GM10847 (cell line): Measurements from ENCODE around the gene DBN1.
A peak's percentile ranks its signal among the peaks of the same experiment; 100 is the strongest.

Experiments
- POLR2A ChIP-seq: IDR thresholded peaks from 2 replicates; pipeline ENCODE4 v1.6.1; 2011; ENCODE audit not compliant: insufficient read length; ENCODE audit errors: extremely low read depth

The DBN1 gene

DNA sequence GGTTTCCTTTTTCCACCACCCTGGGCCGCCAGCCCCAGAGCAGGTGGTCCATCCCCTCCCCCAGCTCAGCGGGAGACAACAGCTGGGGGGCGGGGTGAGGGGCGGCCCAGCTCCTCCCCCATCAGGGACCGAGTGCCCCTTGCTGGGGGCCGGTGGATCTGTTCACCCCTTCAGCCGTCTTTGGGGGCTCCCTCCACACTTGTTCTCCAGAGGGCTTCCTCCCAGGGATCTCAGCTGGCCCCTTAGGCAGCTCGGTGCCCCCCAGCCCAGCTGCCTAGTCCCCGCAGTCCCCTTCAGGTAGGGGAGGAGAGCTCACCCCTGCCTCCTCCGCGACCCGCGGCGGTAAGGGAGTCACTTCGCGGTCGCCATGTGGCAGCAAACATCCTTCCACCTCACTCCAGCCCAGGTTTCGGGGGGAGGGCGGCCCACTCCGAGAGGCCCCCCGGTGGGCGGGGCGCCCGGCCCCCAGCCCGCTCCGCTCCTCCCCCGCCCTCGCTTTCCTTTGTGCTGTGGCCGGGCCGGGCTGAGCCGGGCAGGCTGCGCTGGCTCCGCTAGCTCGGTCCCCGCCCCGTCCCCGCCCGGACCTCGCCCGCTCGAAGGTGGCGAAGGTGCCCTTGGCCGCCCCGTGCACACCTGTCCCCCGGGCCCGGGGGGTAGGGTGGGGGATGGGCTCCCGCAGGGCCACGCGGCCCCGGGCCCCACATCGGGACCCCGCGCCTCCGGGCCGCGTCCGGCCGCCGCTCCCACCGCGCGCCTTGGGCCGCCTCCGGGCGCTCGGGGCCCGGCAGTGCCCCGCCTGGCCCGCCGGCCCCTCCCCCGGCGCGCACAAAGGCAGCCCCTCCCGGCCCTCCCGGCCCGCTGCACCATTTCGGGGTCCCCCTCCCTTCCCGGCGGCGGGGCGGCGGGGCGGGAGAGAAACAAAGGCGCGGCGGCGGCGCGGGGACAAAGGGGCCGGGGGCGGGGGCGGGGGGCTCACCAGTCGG lies 683 bp downstream of the DBN1 start:
- peak; percentile 21 for TF ChIP-seq POLR2A

DNA sequence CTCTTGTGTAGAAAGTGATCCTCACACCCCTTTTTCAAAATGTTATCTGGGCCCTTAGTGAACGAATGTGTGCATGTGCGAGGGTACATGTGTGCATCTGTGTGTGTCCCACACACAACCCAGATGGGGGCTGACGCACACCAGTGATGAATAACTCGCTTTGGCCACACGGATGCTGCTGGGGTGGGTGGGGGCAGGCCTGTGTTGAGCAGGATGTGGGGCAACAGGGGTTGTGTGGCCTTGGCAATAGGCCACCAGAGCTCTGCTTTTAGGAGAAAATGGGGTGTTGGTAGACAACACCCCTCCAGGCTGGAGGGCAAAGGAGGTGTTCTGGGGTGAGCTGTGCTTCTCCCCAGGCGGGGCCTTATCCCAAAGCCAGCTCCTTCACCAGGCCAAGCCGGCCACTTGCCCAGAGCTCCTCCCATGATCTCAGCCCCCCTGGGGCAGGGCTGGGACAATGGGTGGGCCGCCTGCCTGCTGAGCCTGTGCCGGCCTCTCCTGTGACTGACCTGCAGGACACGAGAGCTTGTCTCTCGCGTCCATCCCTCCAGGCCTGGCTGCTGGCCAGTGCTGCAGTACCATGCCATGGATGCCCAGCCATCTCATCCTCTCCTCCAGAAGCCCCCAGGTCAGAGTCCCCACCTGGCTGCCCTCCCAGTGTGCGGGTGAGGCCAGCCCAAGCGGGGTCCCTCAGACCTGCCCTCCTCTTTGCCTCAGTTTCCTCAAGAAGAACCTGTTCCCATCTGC lies 1.7 kb downstream of the DBN1 start:
- TF ChIP-seq POLR2A = no peak

DNA sequence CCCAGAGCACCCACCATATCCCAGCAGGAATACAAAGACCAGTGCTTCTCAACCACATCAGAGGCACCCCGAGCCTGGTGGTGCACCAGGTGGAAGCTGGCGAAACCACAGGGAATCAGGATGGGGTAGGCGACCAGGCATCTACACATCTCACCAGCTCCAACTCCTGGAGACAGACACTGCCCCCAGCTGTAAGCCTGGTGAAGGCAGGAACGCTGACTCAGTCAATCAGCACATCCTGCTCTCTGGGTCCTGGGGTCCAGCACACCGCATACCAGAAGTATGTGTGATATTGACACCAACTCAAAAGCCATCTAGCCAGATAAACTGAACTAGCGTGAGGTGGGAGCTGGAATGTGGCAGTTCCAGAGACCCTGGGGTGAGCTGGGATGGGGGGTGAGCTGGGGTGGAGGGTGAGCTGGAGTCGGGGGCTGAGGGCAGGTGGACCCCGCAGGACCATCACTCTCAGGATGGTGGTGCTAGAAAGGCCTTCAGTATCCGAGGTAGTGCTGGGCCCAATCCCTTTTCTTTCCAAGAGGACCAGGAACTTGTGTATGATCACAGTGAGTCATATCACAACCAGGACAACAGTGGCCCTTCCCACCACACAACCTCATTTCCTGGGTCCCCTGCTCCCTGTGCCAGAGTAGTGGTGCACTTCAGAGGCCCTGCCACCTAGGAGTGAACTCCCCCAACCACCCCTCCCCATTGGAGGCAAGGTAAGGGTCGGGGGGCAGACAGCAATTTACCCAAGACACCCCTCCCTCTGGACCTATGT lies 2.5 kb downstream of the DBN1 start:
- TF ChIP-seq POLR2A = no peak

DNA sequence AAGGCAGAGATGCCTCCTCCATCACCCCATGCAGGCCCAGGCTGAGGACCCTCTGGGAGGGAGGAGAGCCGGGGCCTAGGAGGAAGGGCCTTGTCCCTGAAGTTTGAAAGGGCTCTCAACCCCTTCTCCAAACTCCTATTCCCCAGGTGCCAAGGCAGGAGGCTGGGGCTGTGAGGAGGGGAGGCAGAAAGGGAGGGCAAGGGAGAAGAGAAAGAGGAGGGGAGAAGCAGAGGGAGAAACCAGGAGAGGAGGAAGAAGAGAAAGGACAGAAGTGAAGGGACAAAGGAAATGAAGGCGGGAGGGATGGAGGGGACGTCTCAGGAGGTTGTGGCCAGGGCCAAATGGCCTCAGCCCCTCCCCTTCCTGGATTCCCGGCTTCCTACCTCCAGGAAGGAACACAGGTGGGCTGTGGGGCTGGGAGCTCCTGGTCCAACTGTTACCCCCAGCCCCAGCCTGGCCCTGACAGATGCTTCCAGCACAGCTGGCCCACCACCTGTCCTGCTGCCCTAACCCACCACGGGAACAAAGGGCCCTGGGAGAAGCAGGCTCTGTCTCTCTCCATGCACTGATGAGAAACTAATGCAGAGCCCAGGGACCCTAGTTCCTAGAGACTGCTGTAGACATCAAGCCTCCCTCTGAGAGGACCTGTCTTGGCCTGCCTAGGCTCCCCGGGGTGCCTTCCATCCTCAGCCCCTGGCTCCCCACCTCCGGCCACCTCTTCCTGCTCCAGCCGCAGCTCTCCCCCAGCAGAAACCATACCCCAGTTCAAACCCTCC lies 3.5 kb downstream of the DBN1 start:
- no peak for TF ChIP-seq POLR2A

DNA sequence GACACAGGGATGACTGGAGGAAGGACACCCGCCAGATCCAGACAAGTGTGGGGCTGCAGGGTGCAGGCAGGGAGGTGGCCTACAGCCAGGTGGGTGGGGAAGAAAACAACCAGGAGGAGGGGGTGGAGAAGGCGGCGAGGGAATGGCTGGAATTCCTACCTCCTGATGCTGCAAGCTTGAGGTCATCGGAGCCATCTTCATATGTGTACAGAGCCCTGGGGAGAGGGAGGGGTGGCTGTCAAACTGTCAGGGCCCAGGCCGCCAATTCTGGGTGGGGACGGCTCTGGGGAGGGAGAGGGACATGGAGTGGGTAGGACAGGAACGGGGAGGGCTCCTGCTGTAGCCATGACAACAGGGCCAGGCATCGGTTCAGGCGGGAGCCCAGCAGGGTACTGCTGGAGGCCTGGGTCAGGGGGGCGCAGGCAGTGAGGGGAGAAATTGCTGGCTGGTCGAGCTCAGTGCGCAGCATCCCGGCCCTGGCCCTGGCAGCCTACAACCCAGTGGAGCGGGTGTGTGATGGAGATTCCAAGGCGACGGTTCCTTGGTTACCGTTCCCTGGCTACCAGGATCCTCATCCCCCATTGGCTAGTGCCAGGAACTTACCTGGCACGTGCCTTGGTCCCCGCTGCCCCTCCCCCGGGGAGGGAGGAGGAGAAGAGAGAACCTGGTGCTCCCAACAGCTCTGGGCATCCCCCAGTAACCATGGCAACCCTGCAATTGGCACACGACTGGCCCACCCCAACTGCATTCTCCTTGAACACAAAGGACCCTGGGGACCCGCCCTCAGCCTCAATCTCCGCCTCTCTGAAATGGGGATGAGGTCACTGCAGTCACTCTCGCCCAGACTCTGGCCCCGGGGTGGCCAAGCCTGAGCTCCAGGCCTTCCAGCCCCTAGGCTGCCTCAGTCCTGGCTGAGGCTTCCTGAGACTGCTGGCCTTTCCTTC lies 4.5 kb downstream of the DBN1 start:
- TF ChIP-seq POLR2A = no peak

DNA sequence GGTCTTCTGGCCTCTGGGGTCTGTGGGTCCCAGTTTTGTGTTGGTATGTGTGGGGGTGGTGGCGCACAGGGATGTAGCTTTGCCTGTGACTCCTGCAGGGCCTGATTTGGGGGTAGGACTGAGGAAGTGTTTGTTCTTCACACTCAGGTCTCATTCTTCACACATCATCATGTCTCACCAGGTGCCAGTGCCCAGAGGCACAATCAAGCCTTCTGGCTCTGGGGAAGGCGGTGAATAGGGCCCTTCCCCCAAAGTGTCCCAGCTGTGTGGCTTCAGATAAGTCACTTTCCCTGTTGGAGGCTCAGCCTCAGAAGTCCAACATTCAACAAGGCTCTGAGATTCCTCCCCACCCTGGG lies 5.1 kb downstream of the DBN1 start:
- TF ChIP-seq POLR2A = no peak

DNA sequence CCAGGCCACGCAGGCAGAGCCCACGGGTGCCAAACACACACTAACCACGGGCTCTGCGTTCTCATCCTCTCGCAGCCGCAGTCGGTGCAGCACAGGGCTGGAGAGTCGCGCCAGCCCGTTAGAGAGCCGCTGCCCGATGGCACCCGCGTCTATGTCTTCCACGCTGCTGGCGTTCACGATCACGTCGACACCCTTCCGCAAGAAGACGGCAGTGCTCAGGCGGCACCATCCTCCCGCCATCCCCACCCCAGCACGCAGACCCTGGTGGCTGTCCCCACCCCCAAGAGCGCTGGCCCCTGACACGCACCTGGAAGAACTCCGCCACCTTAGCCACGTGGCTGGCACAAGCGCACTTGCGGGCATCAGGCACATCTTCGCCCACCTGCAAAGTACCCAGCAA lies 6.0 kb downstream of the DBN1 start:
- no peak for TF ChIP-seq POLR2A

DNA sequence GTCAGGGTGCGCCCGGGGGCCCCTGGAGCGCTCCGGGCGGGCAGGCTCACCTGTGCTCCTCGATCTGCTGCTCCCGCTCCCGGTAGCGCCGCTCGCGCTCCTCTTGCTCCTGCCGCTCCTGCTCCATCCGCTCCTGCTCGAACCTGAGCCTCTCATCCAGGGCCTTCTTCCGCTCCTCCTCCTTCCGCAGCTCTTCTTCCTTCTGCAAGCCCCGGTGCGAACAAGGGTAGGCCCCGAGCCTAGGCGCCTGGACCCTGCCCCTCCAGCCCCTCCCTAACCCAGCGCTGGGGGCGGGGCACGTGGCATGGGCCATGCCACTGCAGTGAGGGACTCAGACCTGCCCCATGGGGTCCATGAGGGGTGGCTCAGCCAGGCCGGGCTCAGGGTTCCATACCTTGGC lies 6.6 kb downstream of the DBN1 start:
- TF ChIP-seq POLR2A = no peak

DNA sequence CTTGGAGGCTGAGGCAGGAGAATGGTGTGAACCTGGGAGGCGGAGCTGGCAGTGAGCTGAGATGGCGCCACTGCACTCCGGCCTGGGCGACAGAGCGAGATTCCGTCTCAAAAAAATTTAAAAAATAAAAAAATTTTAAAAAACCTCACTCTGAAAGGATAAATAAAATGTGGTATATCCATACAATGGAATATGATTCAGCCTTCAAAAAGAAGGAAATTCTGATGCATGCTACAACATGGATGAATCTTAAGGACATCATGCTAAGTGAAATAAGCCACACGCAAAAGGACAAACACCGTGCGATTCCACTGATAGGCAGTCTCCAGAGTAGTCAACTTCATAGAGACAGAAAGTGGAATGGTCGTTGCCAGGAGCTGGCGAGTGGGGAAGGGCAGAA lies 8.4 kb downstream of the DBN1 start:
- TF ChIP-seq POLR2A = no peak

DNA sequence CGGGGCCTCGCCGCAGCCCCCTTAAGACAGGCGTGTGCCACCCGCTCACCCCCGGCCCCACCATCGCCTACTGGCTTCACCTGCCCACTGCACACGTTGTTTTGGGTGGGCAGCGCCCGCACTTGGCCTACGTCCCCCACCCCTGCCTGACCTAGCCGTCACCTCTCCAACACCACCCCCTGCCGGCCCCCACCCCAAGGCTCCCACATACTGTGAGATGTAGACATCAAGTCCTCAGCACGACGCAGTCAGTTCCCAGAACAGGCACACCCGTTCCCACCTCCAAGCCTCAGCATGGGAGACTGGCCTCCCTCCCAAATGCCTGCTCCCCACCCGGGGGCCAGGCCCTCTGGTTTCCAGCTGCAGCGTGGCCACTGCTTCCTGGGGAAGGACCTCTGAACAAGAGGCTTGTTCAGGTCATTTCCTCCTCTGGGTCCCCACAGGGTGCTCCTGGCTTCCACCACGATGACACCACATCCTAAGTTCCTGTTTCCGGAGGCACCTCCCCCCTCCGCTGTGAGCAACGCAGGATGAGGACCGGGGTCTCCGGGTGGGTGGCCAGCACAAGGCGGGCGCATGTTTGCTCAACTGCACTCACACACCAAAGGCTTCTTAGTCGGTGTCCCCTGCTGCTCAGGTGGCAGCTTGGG lies 11.3 kb downstream of the DBN1 start:
- no peak for TF ChIP-seq POLR2A

DNA sequence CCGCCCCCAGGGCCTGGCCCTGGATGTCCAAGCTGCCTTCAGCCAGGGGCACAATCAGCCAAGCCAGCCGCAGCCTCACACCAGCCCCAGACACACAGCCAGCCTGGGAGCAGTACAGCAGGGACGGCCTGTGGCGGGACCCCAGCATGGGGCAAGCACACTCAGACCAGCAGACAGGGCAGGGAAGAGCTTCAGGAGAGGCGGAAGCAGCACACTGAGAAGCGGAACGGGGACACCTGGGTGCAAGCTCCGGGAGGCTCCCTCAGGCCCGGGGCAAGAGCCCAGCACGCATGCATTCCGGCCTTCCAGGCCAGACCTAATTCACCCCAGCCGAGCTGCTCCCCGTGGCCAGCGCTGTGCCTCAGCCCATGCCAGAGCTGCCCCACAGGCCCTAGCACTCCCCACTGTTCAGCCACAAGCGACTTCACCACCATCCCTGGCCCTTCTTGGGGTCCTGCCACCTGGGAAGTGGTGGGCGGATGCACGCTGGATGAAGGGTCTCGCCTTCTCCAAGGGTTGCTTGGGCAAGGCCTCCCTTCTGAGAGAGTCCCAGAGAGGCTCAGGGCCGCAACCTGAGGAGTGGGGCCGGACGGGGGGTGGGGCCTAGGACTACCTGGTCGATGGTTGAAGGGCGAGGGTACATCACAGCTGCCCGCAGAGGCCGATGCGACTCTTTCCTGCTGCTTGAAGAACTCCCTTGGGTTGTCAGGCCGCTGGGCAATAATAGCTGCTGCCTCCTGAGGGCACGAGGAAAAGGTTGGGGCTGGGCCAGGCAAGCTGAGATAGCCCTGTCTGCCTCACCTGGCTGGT lies 13.4 kb downstream of the DBN1 start:
- TF ChIP-seq POLR2A = no peak

DNA sequence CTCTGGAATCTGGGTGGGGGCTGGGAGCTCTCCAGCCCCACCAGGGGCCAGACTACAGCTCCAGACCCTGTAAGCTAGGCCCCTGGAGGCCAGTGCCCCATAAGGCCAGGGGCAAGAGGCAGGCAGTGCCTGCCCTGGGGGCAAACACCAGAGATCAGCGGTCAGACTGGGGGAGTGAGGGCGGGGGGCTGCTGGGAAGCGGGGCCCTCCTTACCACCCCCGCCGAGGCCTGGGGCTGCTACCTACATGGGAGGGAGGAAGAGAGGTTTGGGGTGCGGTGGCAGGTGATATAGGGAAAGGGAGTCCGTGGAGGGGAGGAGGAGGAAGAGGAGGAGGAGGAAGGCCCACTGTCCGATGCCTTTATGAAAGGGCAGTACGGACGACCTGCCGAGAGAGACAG lies 14.1 kb downstream of the DBN1 start:
- TF ChIP-seq POLR2A = no peak
